ENCODE data around the gene CPNE6.

The CPNE6 gene

GRCh38 chr14:24051789-24052655, 19.3 kb upstream of the CPNE6 start, which contains the start of gene CARMIL3:
Gene CARMIL3, plus strand, starts transcription at chr14:24052009. Its CDS starts 145 bp downstream, at chr14:24052154.
- peaks cover 40% of the 10 kb centered on the region for H3K27me3 ChIP-seq (ENCODE audit: insufficient read depth, insufficient read length)
- TF ChIP-seq ZNF274 (IDR thresholded peaks at IDR 0.05; ENCODE audit: low read depth, low read length) (no peak), YY1 (IDR thresholded peaks at IDR 0.05; ENCODE audit: insufficient read depth, insufficient read length) (no peak), SUZ12 (IDR thresholded peaks at IDR 0.05; ENCODE audit: extremely low read depth, insufficient read depth, insufficient read length) (no peak)
- H3K4me1 ChIP-seq (ENCODE audit: insufficient read depth, insufficient read length) = peaks cover 4% of the 10 kb centered on the region
- H3K36me3 ChIP-seq (ENCODE audit: insufficient read depth, insufficient read length, low read length) = no peaks in the 10 kb centered on the region
- peak within 1 kb of the TSS; percentile 73 for H3K9ac ChIP-seq (ENCODE audit: insufficient read length, low read depth)
- no peaks in the 10 kb centered on the region for H3K9me3 ChIP-seq (ENCODE audit: insufficient read depth, low read length)
- peak within 1 kb of the TSS; percentile 60 for H3K4me3 ChIP-seq (ENCODE audit: insufficient read length, low read depth)
- no peak for DNase-seq (ENCODE audit: low read depth, low spot score)

GRCh38 chr14:24052656-24053547, 18.5 kb upstream of the CPNE6 start:
- H3K4me3 ChIP-seq (ENCODE audit: insufficient read length, low read depth) = no peak overlapping the region
- TF ChIP-seq SUZ12 (IDR thresholded peaks at IDR 0.05; ENCODE audit: extremely low read depth, insufficient read depth, insufficient read length) (no peak), ZNF274 (IDR thresholded peaks at IDR 0.05; ENCODE audit: low read depth, low read length) (no peak), YY1 (IDR thresholded peaks at IDR 0.05; ENCODE audit: insufficient read depth, insufficient read length) (no peak)
- H3K9ac ChIP-seq (ENCODE audit: insufficient read length, low read depth) = no peak overlapping the region
- no peaks in the 10 kb centered on the region for H3K36me3 ChIP-seq (ENCODE audit: insufficient read depth, insufficient read length, low read length)
- H3K9me3 ChIP-seq (ENCODE audit: insufficient read depth, low read length) = no peaks in the 10 kb centered on the region
- DNase-seq (ENCODE audit: low read depth, low spot score) = no peak
- peaks cover 4% of the 10 kb centered on the region for H3K4me1 ChIP-seq (ENCODE audit: insufficient read depth, insufficient read length)
- H3K27me3 ChIP-seq (ENCODE audit: insufficient read depth, insufficient read length) = peaks cover 40% of the 10 kb centered on the region

- H3K4me1 ChIP-seq (ENCODE audit: insufficient read depth, insufficient read length) = peaks cover 6% of the 10 kb centered on the region
- no peak overlapping the region for H3K4me3 ChIP-seq (ENCODE audit: insufficient read length, low read depth)
- no peak for TF ChIP-seq SUZ12 (IDR thresholded peaks at IDR 0.05; ENCODE audit: extremely low read depth, insufficient read depth, insufficient read length)
- no peak for TF ChIP-seq ZNF274 (IDR thresholded peaks at IDR 0.05; ENCODE audit: low read depth, low read length)
- TF ChIP-seq YY1 (IDR thresholded peaks at IDR 0.05; ENCODE audit: insufficient read depth, insufficient read length) = no peak
- no peaks in the 10 kb centered on the region for H3K9me3 ChIP-seq (ENCODE audit: insufficient read depth, low read length)
- no peaks in the 10 kb centered on the region for H3K36me3 ChIP-seq (ENCODE audit: insufficient read depth, insufficient read length, low read length)
- H3K27me3 ChIP-seq (ENCODE audit: insufficient read depth, insufficient read length) = peaks cover 38% of the 10 kb centered on the region
- DNase-seq (ENCODE audit: low read depth, low spot score) = no peak
- no peak overlapping the region for H3K9ac ChIP-seq (ENCODE audit: insufficient read length, low read depth)
Observed at GRCh38 chr14:24053548-24054323, 17.6 kb upstream of the CPNE6 start.

- Histone ChIP-seq H3K36me3 (ENCODE audit: insufficient read depth, insufficient read length, low read length) (no peaks in the 10 kb centered on the region), H3K9ac (ENCODE audit: insufficient read length, low read depth) (no peak overlapping the region), H3K4me3 (ENCODE audit: insufficient read length, low read depth) (no peak overlapping the region), H3K9me3 (ENCODE audit: insufficient read depth, low read length) (no peaks in the 10 kb centered on the region), H3K4me1 (ENCODE audit: insufficient read depth, insufficient read length) (peaks cover 11% of the 10 kb centered on the region), H3K27me3 (ENCODE audit: insufficient read depth, insufficient read length) (peaks cover 35% of the 10 kb centered on the region)
- DNase-seq (ENCODE audit: low read depth, low spot score) = no peak
- TF ChIP-seq ZNF274 (IDR thresholded peaks at IDR 0.05; ENCODE audit: low read depth, low read length) (no peak), YY1 (IDR thresholded peaks at IDR 0.05; ENCODE audit: insufficient read depth, insufficient read length) (no peak)
Observed at GRCh38 chr14:24054324-24054641, 17.1 kb upstream of the CPNE6 start.

GRCh38 chr14:24054646-24055045, 16.7 kb upstream of the CPNE6 start:
- TF ChIP-seq SUZ12 (IDR thresholded peaks at IDR 0.05; ENCODE audit: extremely low read depth, insufficient read depth, insufficient read length) (no peak), ZNF274 (IDR thresholded peaks at IDR 0.05; ENCODE audit: low read depth, low read length) (no peak), YY1 (IDR thresholded peaks at IDR 0.05; ENCODE audit: insufficient read depth, insufficient read length) (no peak)
- no peak for DNase-seq (ENCODE audit: low read depth, low spot score)
- Histone ChIP-seq H3K4me1 (ENCODE audit: insufficient read depth, insufficient read length) (peaks cover 11% of the 10 kb centered on the region), H3K27me3 (ENCODE audit: insufficient read depth, insufficient read length) (peaks cover 35% of the 10 kb centered on the region), H3K9ac (ENCODE audit: insufficient read length, low read depth) (no peak overlapping the region), H3K36me3 (ENCODE audit: insufficient read depth, insufficient read length, low read length) (no peaks in the 10 kb centered on the region), H3K9me3 (ENCODE audit: insufficient read depth, low read length) (no peaks in the 10 kb centered on the region), H3K4me3 (ENCODE audit: insufficient read length, low read depth) (no peak overlapping the region)

- TF ChIP-seq YY1 (IDR thresholded peaks at IDR 0.05; ENCODE audit: insufficient read depth, insufficient read length) (no peak), ZNF274 (IDR thresholded peaks at IDR 0.05; ENCODE audit: low read depth, low read length) (no peak), SUZ12 (IDR thresholded peaks at IDR 0.05; ENCODE audit: extremely low read depth, insufficient read depth, insufficient read length) (no peak)
Observed at GRCh38 chr14:24055971-24056799, 15.2 kb upstream of the CPNE6 start.

More at GRCh38 chr14:24055971-24056799, 15.2 kb upstream of the CPNE6 start:
- no peaks in the 10 kb centered on the region for H3K36me3 ChIP-seq (ENCODE audit: insufficient read depth, insufficient read length, low read length)
- no peaks in the 10 kb centered on the region for H3K9me3 ChIP-seq (ENCODE audit: insufficient read depth, low read length)
- peaks cover 25% of the 10 kb centered on the region for H3K27me3 ChIP-seq (ENCODE audit: insufficient read depth, insufficient read length)
- H3K9ac ChIP-seq (ENCODE audit: insufficient read length, low read depth) = no peak overlapping the region
- H3K4me3 ChIP-seq (ENCODE audit: insufficient read length, low read depth) = no peak overlapping the region
- DNase-seq (ENCODE audit: low read depth, low spot score) = no peak
- peaks cover 11% of the 10 kb centered on the region for H3K4me1 ChIP-seq (ENCODE audit: insufficient read depth, insufficient read length)

All from NT2/D1 (cell line).